Measurements from ENCODE around the gene CNTNAP2.

DNA sequence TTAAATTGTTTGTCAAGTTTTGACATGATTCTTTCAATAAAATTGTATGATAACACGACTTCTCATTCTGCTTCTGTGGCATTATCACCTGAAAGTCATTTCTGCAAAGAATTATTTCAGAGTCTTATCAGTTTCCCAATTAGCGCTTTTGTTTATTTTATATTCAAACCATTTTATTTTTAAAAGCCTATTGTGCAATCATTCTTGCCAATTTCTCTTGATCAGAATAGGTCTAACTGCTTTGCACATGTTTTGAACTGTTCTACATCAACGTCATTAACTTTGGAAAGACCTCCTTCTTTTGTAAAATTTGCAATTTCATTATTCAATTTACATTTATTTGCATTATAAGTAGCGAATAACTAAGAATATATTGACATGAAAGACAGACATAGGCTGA lies 758.1 kb downstream of the CNTNAP2 start:
- TF ChIP-seq, protein P1, sequence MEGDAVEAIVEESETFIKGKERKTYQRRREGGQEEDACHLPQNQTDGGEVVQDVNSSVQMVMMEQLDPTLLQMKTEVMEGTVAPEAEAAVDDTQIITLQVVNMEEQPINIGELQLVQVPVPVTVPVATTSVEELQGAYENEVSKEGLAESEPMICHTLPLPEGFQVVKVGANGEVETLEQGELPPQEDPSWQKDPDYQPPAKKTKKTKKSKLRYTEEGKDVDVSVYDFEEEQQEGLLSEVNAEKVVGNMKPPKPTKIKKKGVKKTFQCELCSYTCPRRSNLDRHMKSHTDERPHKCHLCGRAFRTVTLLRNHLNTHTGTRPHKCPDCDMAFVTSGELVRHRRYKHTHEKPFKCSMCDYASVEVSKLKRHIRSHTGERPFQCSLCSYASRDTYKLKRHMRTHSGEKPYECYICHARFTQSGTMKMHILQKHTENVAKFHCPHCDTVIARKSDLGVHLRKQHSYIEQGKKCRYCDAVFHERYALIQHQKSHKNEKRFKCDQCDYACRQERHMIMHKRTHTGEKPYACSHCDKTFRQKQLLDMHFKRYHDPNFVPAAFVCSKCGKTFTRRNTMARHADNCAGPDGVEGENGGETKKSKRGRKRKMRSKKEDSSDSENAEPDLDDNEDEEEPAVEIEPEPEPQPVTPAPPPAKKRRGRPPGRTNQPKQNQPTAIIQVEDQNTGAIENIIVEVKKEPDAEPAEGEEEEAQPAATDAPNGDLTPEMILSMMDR (conservative IDR thresholded peaks at IDR 0.05; ENCODE audit: low read length): no peak
- TF ChIP-seq EZH2phosphoT487 (IDR thresholded peaks at IDR 0.05; ENCODE audit: borderline replicate concordance, low read depth, low read length): no peak
